Neural progenitor cell (in vitro differentiated cells): ENCODE results near the gene MAGI2. TPM values are rescaled to one million over a fixed set of nuclear protein-coding genes. Genes with fewer than 3 reads are reported as not detected.

Source experiments
- DNase-seq: peaks from one replicate; pipeline ENCODE4 v3.0.0-alpha.2; 2016; ENCODE audit warnings: low spot score
- H2AFZ ChIP-seq: fragments of 200-600 bp; sonication (generic); replicated peaks from 2 replicates; pipeline ENCODE4 v1.6.1; 2016; ENCODE audit warnings: antibody characterized with exemption
- H3F3A ChIP-seq: fragments of 200-600 bp; sonication (generic); 2 replicates; pipeline ENCODE4 v1.6.1; 2016; ENCODE audit warnings: antibody characterized with exemption, low read depth
- H3K27ac ChIP-seq: fragments of 200-600 bp; sonication (generic); 2 replicates; pipeline ENCODE4 v1.5.1; 2016; ENCODE audit warnings: mild to moderate bottlenecking
- H3K27me3 ChIP-seq: fragments of 200-600 bp; sonication (generic); 2 replicates; pipeline ENCODE4 v1.6.1; 2016; ENCODE audit warnings: mild to moderate bottlenecking, moderate library complexity
- H3K36me3 ChIP-seq: fragments of 200-600 bp; sonication (generic); 2 replicates; pipeline ENCODE4 v1.5.1; 2016
- H3K4me1 ChIP-seq: fragments of 200-600 bp; sonication (generic); 2 replicates; pipeline ENCODE4 v1.6.1; 2016; ENCODE audit warnings: mixed run types
- H3K4me2 ChIP-seq: fragments of 200-600 bp; sonication (generic); 2 replicates; pipeline ENCODE4 v1.6.1; 2016
- H3K4me3 ChIP-seq: fragments of 200-600 bp; sonication (generic); 2 replicates; pipeline ENCODE4 v1.5.1; 2016
- H3K79me2 ChIP-seq: fragments of 200-600 bp; sonication (generic); 2 replicates; pipeline ENCODE4 v1.6.1; 2016; ENCODE audit warnings: low read depth
- H3K9ac ChIP-seq: fragments of 200-600 bp; sonication (generic); 2 replicates; pipeline ENCODE4 v1.6.1; 2016
- H3K9me3 ChIP-seq: fragments of 200-600 bp; sonication (generic); 2 replicates; pipeline ENCODE4 v1.5.1; 2016; ENCODE audit warnings: low read depth
- H4K20me1 ChIP-seq: fragments of 200-600 bp; sonication (generic); 2 replicates; pipeline ENCODE4 v1.6.1; 2016; ENCODE audit warnings: low read depth
- H3K27ac Mint-ChIP-seq: 3 replicates; pipeline ENCODE4 v1.8.0; 2021; ENCODE audit warnings: mixed read lengths
- H3K27me3 Mint-ChIP-seq: 2 replicates; pipeline ENCODE4 v1.8.0; 2022; ENCODE audit warnings: low read depth, mild to moderate bottlenecking, inconsistent platforms, moderate library complexity, mixed read lengths; ENCODE audit not compliant: insufficient read depth
- H3K36me3 Mint-ChIP-seq: 3 replicates; pipeline ENCODE4 v1.8.0; 2021; ENCODE audit warnings: mixed read lengths
- H3K4me1 Mint-ChIP-seq: 3 replicates; pipeline ENCODE4 v1.8.0; 2021; ENCODE audit warnings: mixed read lengths
- H3K4me3 Mint-ChIP-seq: 3 replicates; pipeline ENCODE4 v1.8.0; 2021; ENCODE audit warnings: mild to moderate bottlenecking, moderate library complexity, mixed read lengths
- H3K9me3 Mint-ChIP-seq: 3 replicates; pipeline ENCODE4 v1.8.0; 2020; ENCODE audit warnings: mixed read lengths
- EZH2 ChIP-seq: fragments of 200-600 bp; sonication (generic); IDR thresholded peaks from 2 replicates; pipeline ENCODE4 v1.6.1; 2017; ENCODE audit warnings: antibody characterized with exemption, mild to moderate bottlenecking, moderate library complexity
- EZH2phosphoT487 ChIP-seq: fragments of 200-600 bp; sonication (generic); IDR thresholded peaks from 2 replicates; pipeline ENCODE4 v1.6.1; 2017; ENCODE audit warnings: antibody characterized with exemption
- total RNA-seq: library from RNA; depleted of rRNA; stranded (reverse); fragments of >200 nt; gene quantifications from 2 replicates; pipeline ENCODE4 v1.2.3, GENCODE V29; 2015; ENCODE audit warnings: low replicate concordance
- TF ChIP-seq, protein P1 (sequence below): fragments of 200-600 bp; sonication (generic); IDR thresholded peaks from 2 replicates; pipeline ENCODE4 v1.5.1; 2017; ENCODE audit warnings: antibody characterized with exemption, mild to moderate bottlenecking

MAGI2 gene
- total RNA-seq, 1 donor from 2014 or later: 5.8 TPM

GRCh38 chr7:78346827-78347226 is 1106.6 kb downstream of the MAGI2 start:
- Histone ChIP-seq H3K4me1 (peaks cover 19% of the 10 kb centered on the region), H3K27me3 (no peaks in the 10 kb centered on the region), H4K20me1 (no peaks in the 10 kb centered on the region), H3K79me2 (no peaks in the 10 kb centered on the region), H3K4me2 (no peak overlapping the region), H3K9me3 (no peaks in the 10 kb centered on the region), H3K27ac (no peak overlapping the region), H3F3A (no peaks in the 10 kb centered on the region), H3K36me3 (no peaks in the 10 kb centered on the region), H3K4me3 (no peak overlapping the region), H3K9ac (no peak overlapping the region), H2AFZ (no peak overlapping the region)
- no peaks in the 10 kb centered on the region for H3K36me3 Mint-ChIP-seq
- H3K27me3 Mint-ChIP-seq: no peaks in the 10 kb centered on the region
- H3K4me3 Mint-ChIP-seq: no peak overlapping the region
- H3K4me1 Mint-ChIP-seq: peaks cover 6% of the 10 kb centered on the region
- H3K27ac Mint-ChIP-seq: no peak overlapping the region
- H3K9me3 Mint-ChIP-seq: no peaks in the 10 kb centered on the region
- no peak for DNase-seq
- TF ChIP-seq, protein P1, sequence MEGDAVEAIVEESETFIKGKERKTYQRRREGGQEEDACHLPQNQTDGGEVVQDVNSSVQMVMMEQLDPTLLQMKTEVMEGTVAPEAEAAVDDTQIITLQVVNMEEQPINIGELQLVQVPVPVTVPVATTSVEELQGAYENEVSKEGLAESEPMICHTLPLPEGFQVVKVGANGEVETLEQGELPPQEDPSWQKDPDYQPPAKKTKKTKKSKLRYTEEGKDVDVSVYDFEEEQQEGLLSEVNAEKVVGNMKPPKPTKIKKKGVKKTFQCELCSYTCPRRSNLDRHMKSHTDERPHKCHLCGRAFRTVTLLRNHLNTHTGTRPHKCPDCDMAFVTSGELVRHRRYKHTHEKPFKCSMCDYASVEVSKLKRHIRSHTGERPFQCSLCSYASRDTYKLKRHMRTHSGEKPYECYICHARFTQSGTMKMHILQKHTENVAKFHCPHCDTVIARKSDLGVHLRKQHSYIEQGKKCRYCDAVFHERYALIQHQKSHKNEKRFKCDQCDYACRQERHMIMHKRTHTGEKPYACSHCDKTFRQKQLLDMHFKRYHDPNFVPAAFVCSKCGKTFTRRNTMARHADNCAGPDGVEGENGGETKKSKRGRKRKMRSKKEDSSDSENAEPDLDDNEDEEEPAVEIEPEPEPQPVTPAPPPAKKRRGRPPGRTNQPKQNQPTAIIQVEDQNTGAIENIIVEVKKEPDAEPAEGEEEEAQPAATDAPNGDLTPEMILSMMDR: no peak
- no peak for TF ChIP-seq EZH2phosphoT487
- no peak for TF ChIP-seq EZH2

DNA sequence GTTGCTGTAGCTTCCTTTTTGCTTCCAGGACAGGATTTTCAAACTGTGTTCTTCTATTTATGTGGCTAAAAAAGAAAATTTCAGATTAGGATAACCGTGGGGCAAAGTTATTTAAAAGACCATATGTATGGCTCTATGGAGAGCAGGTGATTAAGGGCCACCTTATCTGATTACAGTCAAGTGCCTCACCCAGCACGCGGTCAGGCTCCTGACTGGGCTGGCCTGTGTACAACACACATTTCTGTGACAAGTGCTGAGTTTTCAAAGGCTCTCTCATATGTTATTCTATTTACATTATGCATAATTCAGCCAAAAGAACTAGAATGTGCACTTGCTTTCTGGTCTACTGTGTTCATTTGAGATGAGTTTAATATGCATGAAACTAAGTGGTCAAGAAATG is 1107.5 kb downstream of the MAGI2 start:
- no peak overlapping the region for H3K27ac ChIP-seq
- H3K4me1 ChIP-seq: peaks cover 19% of the 10 kb centered on the region
- H3K36me3 Mint-ChIP-seq: peaks cover under 1% of the 10 kb centered on the region
- peak overlapping the region; percentile 11 for H3K27ac Mint-ChIP-seq
- H3K4me3 Mint-ChIP-seq: no peak overlapping the region
- H3K27me3 ChIP-seq: no peaks in the 10 kb centered on the region
- no peaks in the 10 kb centered on the region for H3F3A ChIP-seq
- no peaks in the 10 kb centered on the region for H3K27me3 Mint-ChIP-seq
- H3K9ac ChIP-seq: no peak overlapping the region
- H3K36me3 ChIP-seq: no peaks in the 10 kb centered on the region
- H3K4me1 Mint-ChIP-seq: peaks cover 6% of the 10 kb centered on the region
- no peaks in the 10 kb centered on the region for H3K9me3 ChIP-seq
- H3K4me2 ChIP-seq: no peak overlapping the region
- H3K79me2 ChIP-seq: no peaks in the 10 kb centered on the region
- DNase-seq: no peak
- H3K9me3 Mint-ChIP-seq: no peaks in the 10 kb centered on the region
- no peak overlapping the region for H2AFZ ChIP-seq
- no peak overlapping the region for H3K4me3 ChIP-seq
- TF ChIP-seq EZH2phosphoT487: no peak
- TF ChIP-seq EZH2: no peak
- TF ChIP-seq, protein P1: no peak
- no peaks in the 10 kb centered on the region for H4K20me1 ChIP-seq

DNA sequence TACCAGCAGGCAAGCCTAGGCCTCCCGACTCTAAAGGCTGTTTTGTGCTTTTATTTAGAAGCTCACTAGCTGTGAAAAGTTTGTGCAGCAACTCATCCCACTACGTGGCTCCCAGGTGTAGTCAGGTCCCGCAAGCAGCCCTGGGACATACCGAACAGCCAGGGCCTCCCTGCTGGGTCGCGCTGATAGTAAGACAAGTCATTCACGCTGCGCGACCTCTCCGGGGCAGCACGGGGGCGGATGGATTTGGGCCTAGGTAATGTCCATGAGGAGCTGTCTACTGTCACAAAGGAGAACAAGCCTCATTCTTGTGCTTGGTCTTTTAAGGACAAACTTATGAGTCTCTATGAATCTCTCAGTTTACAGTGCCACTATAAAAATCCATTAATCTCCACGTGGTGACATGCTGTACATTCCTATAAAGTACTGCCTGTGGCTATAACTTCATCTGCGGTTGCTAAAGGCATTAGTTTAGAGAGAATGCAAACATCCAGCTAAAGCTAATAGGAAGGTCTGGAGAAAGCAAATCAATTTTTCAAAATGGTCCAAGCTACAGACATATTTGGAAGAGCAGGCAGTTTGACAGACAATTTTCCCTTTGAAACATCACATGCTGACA is 1108.1 kb downstream of the MAGI2 start:
- no peaks in the 10 kb centered on the region for H3K9me3 Mint-ChIP-seq
- no peaks in the 10 kb centered on the region for H3K9me3 ChIP-seq

More for the DNA sequence above, 1108.1 kb downstream of the MAGI2 start:
- H3K4me3 Mint-ChIP-seq: no peak overlapping the region
- H3K36me3 Mint-ChIP-seq: peaks cover 1% of the 10 kb centered on the region
- Histone ChIP-seq H3K79me2 (no peaks in the 10 kb centered on the region), H2AFZ (no peak overlapping the region), H3K36me3 (no peaks in the 10 kb centered on the region), H3K4me1 (peaks cover 19% of the 10 kb centered on the region), H3K27ac (no peak overlapping the region), H3K4me3 (no peak overlapping the region), H3K9ac (no peak overlapping the region), H4K20me1 (no peaks in the 10 kb centered on the region), H3K4me2 (no peak overlapping the region), H3F3A (no peaks in the 10 kb centered on the region), H3K27me3 (no peaks in the 10 kb centered on the region)
- TF ChIP-seq EZH2phosphoT487 (no peak), EZH2 (no peak)
- TF ChIP-seq, protein P1: no peak
- no peaks in the 10 kb centered on the region for H3K27me3 Mint-ChIP-seq
- peak; percentile 34 for DNase-seq
- H3K27ac Mint-ChIP-seq: peak overlapping the region; percentile 11
- peaks cover 6% of the 10 kb centered on the region for H3K4me1 Mint-ChIP-seq
